BJ (cell line): ENCODE results near the gene PKD2L2. TPM values are rescaled to one million over a fixed set of nuclear protein-coding genes. Genes with fewer than 3 reads are reported as not detected.

ENCODE experiments used
- CTCF ChIA-PET: fragments of 350-600 bp; formaldehyde crosslinking; extraction: SDS; loops from one replicate; lab custom pipeline; 2021; ENCODE audit warnings: antibody characterized with exemption, inconsistent platforms; lab: Yijun Ruan, JAX
- POLR2A ChIA-PET: fragments of 300-600 bp; sonication (Branson Sonifier 250); formaldehyde crosslinking; extraction: SDS; loops from one replicate; lab custom pipeline; 2021; ENCODE audit warnings: antibody characterized with exemption; lab: Charles Lee
- DNase-seq: peaks from one replicate; pipeline ENCODE4 v3.0.0-alpha.2; 2011; ENCODE audit warnings: low read depth
- H3K27me3 ChIP-seq: 2 replicates; pipeline ENCODE4 v1.6.0; 2011; ENCODE audit warnings: low read length; ENCODE audit not compliant: control insufficient read depth, insufficient read depth
- H3K36me3 ChIP-seq: 2 replicates; pipeline ENCODE4 v1.5.1; 2011; ENCODE audit warnings: low read length; ENCODE audit not compliant: control insufficient read depth, insufficient read depth
- H3K4me3 ChIP-seq: 2 replicates; pipeline ENCODE4 v1.5.1; 2011; ENCODE audit warnings: low read depth, mild to moderate bottlenecking, control low read depth, low read length
- CTCF ChIP-seq: IDR thresholded peaks from 2 replicates; pipeline ENCODE4 v1.5.1; 2011; ENCODE audit warnings: low read depth, mild to moderate bottlenecking, control low read depth, inconsistent platforms, low read length, moderate library complexity; ENCODE audit not compliant: insufficient read depth
- polyA plus RNA-seq: library from polyadenylated mRNA; depleted of rRNA; stranded (reverse); fragments of >200 nt; gene quantifications from 2 replicates; pipeline ENCODE4 v1.2.3, GENCODE V29; 2011

PKD2L2 gene
- polyA plus RNA-seq, 1 experiment: not detected

DNA sequence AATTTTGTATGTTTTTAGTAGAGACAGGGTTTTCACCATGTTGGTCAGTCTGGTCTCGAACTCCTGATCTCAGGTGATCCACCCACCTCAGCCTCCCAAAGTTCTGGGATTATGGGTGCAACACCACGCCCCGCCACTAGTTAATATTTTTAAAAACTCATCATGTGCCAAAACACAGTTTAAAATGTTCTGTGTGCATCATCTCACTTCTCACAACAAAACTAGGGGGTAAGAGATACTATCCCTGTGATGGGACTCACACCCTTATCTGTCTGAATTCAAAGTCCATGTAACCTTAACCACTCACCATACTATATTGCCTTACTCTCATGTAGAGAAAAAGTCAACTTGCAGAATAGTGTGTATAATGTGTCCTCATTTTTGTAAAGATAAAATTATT lies 2.6 kb downstream of the PKD2L2 start:
- Histone ChIP-seq H3K4me3 (no peak overlapping the region), H3K27me3 (no peaks in the 10 kb centered on the region), H3K36me3 (no peaks in the 10 kb centered on the region)
- ChIA-PET CTCF (no interaction called here), POLR2A (no interaction called here)
- TF ChIP-seq CTCF: no peak
- DNase-seq: no peak

DNA sequence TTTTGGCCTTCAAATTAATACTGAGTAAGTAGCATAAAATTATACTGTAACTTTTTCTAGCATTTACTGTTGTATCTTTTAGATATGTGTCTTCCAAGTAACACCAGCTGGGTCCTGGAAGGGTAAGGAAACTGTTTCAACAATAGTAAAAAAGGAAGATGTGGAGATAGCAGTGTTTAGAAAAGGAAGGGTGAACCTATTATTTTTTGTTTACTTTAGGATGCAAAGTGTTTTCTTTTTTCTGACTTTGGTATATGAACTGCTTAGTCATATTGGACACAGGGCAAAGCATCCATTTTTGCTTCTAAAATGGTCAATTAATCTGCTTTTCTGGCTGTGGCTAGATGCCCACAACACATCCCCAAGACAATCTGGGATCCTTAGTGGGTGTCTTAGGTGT lies 5.3 kb downstream of the PKD2L2 start:
- CTCF ChIA-PET: no interaction called here

GRCh38 chr5:137896560-137896959 lies 7.3 kb downstream of the PKD2L2 start:
- no peak for TF ChIP-seq CTCF
- CTCF ChIA-PET: no interaction called here
- Histone ChIP-seq H3K27me3 (no peaks in the 10 kb centered on the region), H3K36me3 (no peaks in the 10 kb centered on the region), H3K4me3 (no peak overlapping the region)
- POLR2A ChIA-PET: no interaction called here
- no peak for DNase-seq

More for the DNA sequence above, 5.3 kb downstream of the PKD2L2 start:
- Histone ChIP-seq H3K4me3 (no peak overlapping the region), H3K36me3 (no peaks in the 10 kb centered on the region), H3K27me3 (no peaks in the 10 kb centered on the region)
- no peak for TF ChIP-seq CTCF
- POLR2A ChIA-PET: no interaction called here
- no peak for DNase-seq

DNA sequence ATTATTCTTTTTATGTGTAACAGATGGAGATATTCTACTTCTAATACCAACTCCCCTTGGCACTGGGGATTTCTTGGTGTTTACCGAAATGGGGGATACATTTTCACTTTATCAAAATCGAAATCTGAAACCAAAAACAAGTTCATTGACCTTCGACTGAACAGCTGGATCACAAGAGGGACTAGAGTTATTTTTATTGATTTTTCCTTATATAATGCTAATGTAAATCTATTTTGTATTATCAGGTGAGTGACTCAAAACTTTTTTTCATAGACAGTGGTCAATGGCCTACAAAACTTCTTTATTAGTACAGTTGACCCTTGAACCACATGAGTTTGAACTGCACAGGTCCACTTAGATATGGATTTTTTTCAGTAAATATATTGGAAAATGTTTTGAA lies 10.2 kb downstream of the PKD2L2 start:
- H3K27me3 ChIP-seq: no peaks in the 10 kb centered on the region
- POLR2A ChIA-PET: no interaction called here
- H3K4me3 ChIP-seq: no peak overlapping the region
- no peaks in the 10 kb centered on the region for H3K36me3 ChIP-seq
- no peak for TF ChIP-seq CTCF
- CTCF ChIA-PET: no interaction called here
- no peak for DNase-seq

DNA sequence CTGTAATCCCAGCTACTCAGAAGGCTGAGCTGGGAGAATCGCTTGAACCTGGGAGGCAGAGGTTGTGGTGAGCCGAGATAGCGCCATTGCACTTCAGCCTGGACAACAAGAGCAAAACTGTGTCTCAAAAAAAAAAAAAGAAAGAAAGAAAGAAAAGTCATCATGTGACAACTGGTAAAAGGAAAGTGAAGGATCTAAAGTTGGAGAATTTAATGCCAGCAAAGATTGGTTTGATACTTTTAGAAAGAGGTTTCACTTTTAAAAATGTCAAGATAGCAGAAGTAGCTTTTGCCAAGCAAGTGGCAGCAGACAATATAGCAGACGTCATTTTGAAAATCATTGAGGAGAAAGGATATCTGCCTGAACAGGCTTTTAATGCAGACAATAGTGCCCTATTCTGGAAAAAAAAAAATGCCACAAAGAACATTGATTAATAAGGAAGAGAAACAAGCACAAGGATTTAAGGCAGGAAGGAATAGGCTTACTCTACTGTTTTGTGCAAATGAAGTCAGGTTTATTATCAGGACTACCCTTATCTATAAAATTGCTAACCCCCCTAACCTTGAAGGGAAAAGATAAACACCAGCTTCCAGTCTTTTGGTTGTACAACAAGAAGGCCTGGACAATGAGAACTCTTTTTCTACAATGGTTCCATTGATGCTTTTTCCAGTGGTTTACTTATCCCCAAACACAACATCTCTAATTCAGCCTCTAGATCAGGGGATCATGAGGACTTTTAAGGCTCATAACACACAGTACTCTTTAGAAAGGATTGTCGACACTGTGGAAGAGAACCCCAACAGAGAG lies 12.0 kb downstream of the PKD2L2 start:
- no peaks in the 10 kb centered on the region for H3K36me3 ChIP-seq
- ChIA-PET CTCF (no interaction called here), POLR2A (no interaction called here)
- TF ChIP-seq CTCF: no peak
- H3K4me3 ChIP-seq: no peak overlapping the region
- no peaks in the 10 kb centered on the region for H3K27me3 ChIP-seq
- no peak for DNase-seq
